Esophagus muscularis mucosa (tissue), 4 donors: ENCODE measurements around the gene STK35. TPM values are rescaled to one million over a fixed set of nuclear protein-coding genes. Genes with fewer than 3 reads are reported as not detected.
"Not testable (repeated sequence)": the region's sequence is repeated elsewhere in the genome, so short reads cannot be mapped to it uniquely, and the experiment has no call there.

Experiments
- DNase-seq: peaks from one replicate; pipeline ENCODE4 v3.0.0-alpha.2; 2017; ENCODE audit errors: extremely low spot score
- H3K27ac ChIP-seq, 4 donors: fragments of 200-600 bp; sonication (generic); replicated peaks in 1 of 4; 1 replicate in 3 of 4; 2 replicates in 1 of 4; pipeline ENCODE4 v1.5.1; 2016 to 2019; ENCODE audit warnings: mild to moderate bottlenecking in 1 of 4
- H3K27me3 ChIP-seq, 4 donors: fragments of 200-600 bp; sonication (generic); one replicate each; pipeline versions ENCODE4 v1.5.1 to v1.6.0; 2016 to 2019
- H3K36me3 ChIP-seq, 4 donors: fragments of 200-600 bp; sonication (generic); one replicate each; pipeline ENCODE4 v1.5.1; 2016 to 2019
- H3K4me1 ChIP-seq, 4 donors: fragments of 200-600 bp; sonication (generic); one replicate each; pipeline ENCODE4 v1.5.1; 2016 to 2019
- H3K4me3 ChIP-seq, 4 donors: fragments of 200-600 bp; sonication (generic); 1 replicate in 2 of 4; 2 replicates in 2 of 4; pipeline ENCODE4 v1.5.1; 2016 to 2019; ENCODE audit warnings: mild to moderate bottlenecking in 4 of 4, moderate library complexity in 1 of 4
- H3K9me3 ChIP-seq, 4 donors: fragments of 200-600 bp; sonication (generic); 1 replicate in 3 of 4; 2 replicates in 1 of 4; pipeline ENCODE4 v1.5.1; 2016 to 2019
- CTCF ChIP-seq, 3 experiments: fragments of 200-600 bp in 2 of 3; fragments of 450-650 bp in 1 of 3; sonication (generic) in 2 of 3; IDR thresholded peaks; one replicate each; pipeline ENCODE4 v1.5.1; 2017 to 2019; ENCODE audit warnings: antibody characterized with exemption in 3 of 3, mild to moderate bottlenecking in 2 of 3, moderate library complexity in 1 of 3
- EP300 ChIP-seq: sonication (generic); formaldehyde crosslinking; IDR thresholded peaks from one replicate; pipeline ENCODE4 v1.6.1; 2017; ENCODE audit warnings: antibody characterized with exemption
- POLR2A ChIP-seq: fragments of 450-650 bp; IDR thresholded peaks from one replicate; pipeline ENCODE4 v1.6.1; 2017; ENCODE audit warnings: antibody characterized with exemption, moderate library complexity, mild to moderate bottlenecking, low read depth
- POLR2AphosphoS5 ChIP-seq, 2 donors: sonication (generic); formaldehyde crosslinking; IDR thresholded peaks; one replicate each; pipeline ENCODE4 v1.6.1; 2017; ENCODE audit warnings: antibody characterized with exemption in 2 of 2
- whole genome bisulfite sequencing: methylation state at CpG from one replicate; pipeline ENCODE4 v1.1.5; 2018; 5-methylcytosine and 5-hydroxymethylcytosine counted together
- intact Hi-C: fragments of 100-400 bp; cut with DNase I; formaldehyde crosslinking; loops from one replicate; pipeline ENCODE4 v1.15.1; 2023
- total RNA-seq, 4 donors: library from RNA; depleted of rRNA; stranded (reverse); fragments of >200 nt; gene quantifications; one replicate each; pipeline versions ENCODE4 v1.1.0 to v1.2.1, GENCODE V29; 2016

STK35 gene
- total RNA-seq, 4 donors from 2014 or later, result 19.2 to 24.1 (median 22.8) TPM

GRCh38 chr20:2171266-2171790 lies 69.7 kb downstream of the STK35 start:
- WGBS, result 87% methylated on average over 8 of the region's 10 CpGs
- H3K4me1 ChIP-seq, result peaks cover 0 to 10% (median 5%) of the 10 kb centered on the region in 4 donors
- TF ChIP-seq POLR2A (no peak), EP300 (no peak), CTCF (IDR thresholded peaks at IDR 0.05) (no peak), POLR2AphosphoS5 (IDR thresholded peaks at IDR 0.05) (no peak)
- no peak overlapping the region for H3K4me3 ChIP-seq
- no peak for DNase-seq
- intact Hi-C loops, result loop anchor here (5.0 to 10.0 kb wide), 2 partner anchors 84 to 407 kb away; no protein-coding TSS in a partner anchor
- H3K27me3 ChIP-seq, result peaks cover 0 to 4% (median 0%) of the 10 kb centered on the region in 4 donors
- H3K36me3 ChIP-seq, result no peaks in the 10 kb centered on the region
- H3K9me3 ChIP-seq, result no peaks in the 10 kb centered on the region
- H3K27ac ChIP-seq, result no peak overlapping the region

GRCh38 chr20:2171840-2172239 lies 70.2 kb downstream of the STK35 start:
- H3K36me3 ChIP-seq, H3K9me3 ChIP-seq, H3K4me1 ChIP-seq, H3K27ac ChIP-seq, H3K27me3 ChIP-seq, H3K4me3 ChIP-seq, DNase-seq: not testable (repeated sequence)
- WGBS, result 95% methylated on average over 6 of the region's 6 CpGs
- intact Hi-C loops, result loop anchor here (1.0 to 10.0 kb wide), 3 partner anchors 85 to 407 kb away; no protein-coding TSS in a partner anchor

GRCh38 chr20:2172305-2173175 lies 70.9 kb downstream of the STK35 start:
- Histone ChIP-seq H3K27me3 (peaks cover 0 to 4% (median 0%) of the 10 kb centered on the region in 4 donors), H3K9me3 (no peaks in the 10 kb centered on the region), H3K4me1 (peaks cover 2 to 10% (median 5%) of the 10 kb centered on the region in 4 donors), H3K36me3 (no peaks in the 10 kb centered on the region), H3K4me3 (no peak overlapping the region), H3K27ac (no peak overlapping the region)
- WGBS, result 21% methylated on average over 17 of the region's 17 CpGs
- DNase-seq, result peak; percentile 95
- intact Hi-C loops, result loop anchor here (1.0 to 10.0 kb wide), 3 partner anchors 85 to 408 kb away; no protein-coding TSS in a partner anchor
- peak; percentile 89 to 92 (median 89) for TF ChIP-seq CTCF (IDR thresholded peaks at IDR 0.05)
- no peak for TF ChIP-seq EP300

GRCh38 chr20:2173186-2173585 lies 71.6 kb downstream of the STK35 start:
- no peaks in the 10 kb centered on the region for H3K36me3 ChIP-seq
- intact Hi-C loops, result loop anchor here (5.0 to 10.0 kb wide), 2 partner anchors 86 to 408 kb away; no protein-coding TSS in a partner anchor
- H3K4me3 ChIP-seq, result no peak overlapping the region
- no peak overlapping the region for H3K27ac ChIP-seq
- no peaks in the 10 kb centered on the region for H3K9me3 ChIP-seq
- TF ChIP-seq EP300 (no peak), POLR2A (no peak), CTCF (IDR thresholded peaks at IDR 0.05) (no peak), POLR2AphosphoS5 (IDR thresholded peaks at IDR 0.05) (no peak)
- H3K4me1 ChIP-seq, result peaks cover 2 to 10% (median 5%) of the 10 kb centered on the region in 4 donors
- peaks cover 0 to 4% (median 0%) of the 10 kb centered on the region in 4 donors for H3K27me3 ChIP-seq
- no peak for DNase-seq
- 53% methylated on average over 6 of the region's 6 CpGs for WGBS

- Histone ChIP-seq H3K4me1 (peaks cover 2 to 10% (median 5%) of the 10 kb centered on the region in 4 donors), H3K27me3 (peaks cover 0 to 4% (median 0%) of the 10 kb centered on the region in 4 donors), H3K9me3 (no peaks in the 10 kb centered on the region), H3K4me3 (no peak overlapping the region), H3K27ac (no peak overlapping the region), H3K36me3 (no peaks in the 10 kb centered on the region)
- no peak for TF ChIP-seq POLR2AphosphoS5 (IDR thresholded peaks at IDR 0.05)
- TF ChIP-seq EP300, result no peak
- no peak for TF ChIP-seq CTCF (IDR thresholded peaks at IDR 0.05)
- no peak for TF ChIP-seq POLR2A
- WGBS, result 96% methylated on average over 3 of the region's 3 CpGs
- intact Hi-C loops, result loop anchor here (5.0 to 10.0 kb wide), 2 partner anchors 87 to 409 kb away; no protein-coding TSS in a partner anchor
- no peak for DNase-seq
Measured at GRCh38 chr20:2174067-2174466, 72.4 kb downstream of the STK35 start.
